HG03280 (cell line): ENCODE measurements around the gene AKR1C3.
"Not testable (repeated sequence)": the region's sequence is repeated elsewhere in the genome, so short reads cannot be mapped to it uniquely, and the experiment has no call there.

Experiments used
- ATAC-seq: cut with Tn5 transposase; IDR thresholded peaks from one replicate; pipeline ENCODE4 v1.9.1; 2021; ENCODE audit warnings: mild to moderate bottlenecking, moderate library complexity; ENCODE audit not compliant: unreplicated experiment

Gene AKR1C3

DNA sequence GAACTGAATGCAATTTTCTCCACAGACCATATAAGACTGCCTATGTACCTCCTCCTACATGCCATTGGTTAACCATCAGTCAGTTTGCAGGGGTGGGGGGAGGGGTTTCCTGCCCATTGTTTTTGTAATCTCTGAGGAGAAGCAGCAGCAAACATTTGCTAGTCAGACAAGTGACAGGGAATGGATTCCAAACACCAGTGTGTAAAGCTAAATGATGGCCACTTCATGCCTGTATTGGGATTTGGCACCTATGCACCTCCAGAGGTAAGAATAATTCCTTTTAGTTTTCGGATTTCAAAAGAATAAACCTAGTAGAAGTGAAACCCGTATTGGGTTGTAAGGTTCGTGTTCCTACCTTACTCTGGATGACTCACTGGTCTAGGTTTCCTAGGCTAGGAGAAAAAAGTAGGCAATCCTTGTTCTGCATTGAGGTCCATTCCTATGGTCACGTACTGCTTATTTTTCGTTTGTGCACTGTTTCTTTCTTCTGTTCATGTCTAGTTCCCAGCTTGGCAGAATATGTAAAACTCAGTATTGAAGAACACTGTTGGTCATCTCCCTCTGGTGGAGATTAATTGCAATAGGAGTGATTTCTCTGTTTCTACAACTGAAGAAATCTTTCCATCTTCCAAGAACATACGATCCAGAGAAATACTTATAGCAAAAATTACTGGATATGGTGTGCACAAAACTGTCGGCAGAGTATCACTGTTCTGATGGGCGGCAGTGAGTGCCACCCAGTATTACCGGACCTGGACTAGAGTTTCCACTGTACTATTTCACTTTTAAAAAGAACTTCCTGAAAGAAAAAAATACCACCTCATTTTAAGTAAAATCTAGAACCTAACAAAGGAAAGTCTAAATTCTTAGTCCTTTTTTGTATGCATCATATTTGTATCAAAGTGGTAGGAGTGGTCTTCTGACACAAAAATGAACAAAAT, at the start of gene AKR1C3:
TSS of gene AKR1C3 (plus strand) at position 150 of the 941 bp plus-strand sequence. CDS start at position 181, 31 bp downstream.
- ATAC-seq, result no peak

GRCh38 chr10:5045095-5045494, 49.1 kb upstream of the AKR1C3 start:
- no peak for ATAC-seq

DNA sequence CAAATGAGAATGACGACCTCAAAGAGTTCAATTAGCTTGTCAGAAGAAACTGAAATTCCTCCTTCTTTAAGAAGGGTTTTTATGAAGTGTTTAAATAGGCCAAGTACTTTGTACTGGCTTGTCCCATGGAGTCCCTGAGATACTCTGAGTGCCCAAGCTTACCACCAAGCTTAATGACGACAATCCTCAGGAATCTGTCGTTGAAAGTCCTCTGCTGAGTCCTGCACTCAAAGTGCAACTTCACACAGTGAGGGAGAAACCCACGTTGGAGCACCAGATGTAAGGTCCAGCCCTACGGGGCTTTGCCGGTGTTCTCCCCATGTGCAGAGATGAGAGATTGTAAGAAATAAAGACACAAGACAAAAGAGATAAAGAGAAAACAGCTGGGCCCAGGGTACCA, 47.8 kb upstream of the AKR1C3 start:
- ATAC-seq, result no peak

DNA sequence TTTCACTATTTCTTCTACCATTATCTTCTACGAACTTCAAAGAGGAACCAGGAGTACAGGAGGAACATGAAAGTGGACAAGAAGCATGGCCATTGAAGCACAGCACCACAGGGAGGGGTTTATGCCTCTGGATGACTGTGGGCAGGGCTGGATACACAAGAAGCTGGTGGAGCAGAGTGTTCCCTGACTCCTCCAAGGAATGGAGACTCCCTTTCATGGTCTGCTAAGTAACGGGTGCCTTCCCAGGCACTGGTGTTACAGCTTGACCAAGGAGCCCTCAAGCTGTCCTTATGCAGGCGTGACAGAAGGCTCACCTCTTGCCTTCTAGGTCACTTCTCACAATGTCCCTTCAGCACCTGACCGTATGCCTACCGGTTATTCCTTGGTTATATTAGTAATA, 47.2 kb upstream of the AKR1C3 start:
- not testable (repeated sequence) for ATAC-seq

- no peak for ATAC-seq
Observed at GRCh38 chr10:5047912-5048628, 46.1 kb upstream of the AKR1C3 start.

DNA sequence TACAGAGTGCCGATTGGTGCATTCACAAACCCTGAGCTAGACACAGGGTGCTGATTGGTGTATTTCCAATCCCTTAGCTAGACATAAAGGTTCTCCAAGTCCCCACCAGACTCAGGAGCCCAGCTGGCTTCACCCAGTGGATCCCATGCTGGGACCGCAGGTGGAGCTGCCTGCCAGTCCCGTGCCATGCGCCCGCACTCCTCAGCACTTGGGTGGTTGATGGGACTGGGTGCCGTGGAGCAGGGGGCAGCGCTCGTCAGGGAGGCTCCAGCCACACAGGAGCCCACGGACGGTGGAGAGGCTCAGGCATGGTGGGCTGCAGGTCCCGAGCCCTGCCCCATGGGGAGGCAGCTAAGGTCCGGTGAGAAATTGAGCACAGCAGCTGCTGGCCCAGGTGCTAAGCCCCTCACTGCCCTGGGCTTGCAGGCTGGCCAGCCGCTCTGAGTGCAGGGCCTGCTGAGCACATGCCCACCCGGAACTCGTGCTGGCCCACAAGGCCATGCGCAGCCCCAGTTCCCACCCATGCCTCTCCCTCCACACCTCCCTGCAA, 41.2 kb upstream of the AKR1C3 start:
- ATAC-seq, result not testable (repeated sequence)

GRCh38 chr10:5054831-5055230, 39.4 kb upstream of the AKR1C3 start:
- ATAC-seq, result not testable (repeated sequence)

- not testable (repeated sequence) for ATAC-seq
Observed at GRCh38 chr10:5059267-5059666, 34.9 kb upstream of the AKR1C3 start.

DNA sequence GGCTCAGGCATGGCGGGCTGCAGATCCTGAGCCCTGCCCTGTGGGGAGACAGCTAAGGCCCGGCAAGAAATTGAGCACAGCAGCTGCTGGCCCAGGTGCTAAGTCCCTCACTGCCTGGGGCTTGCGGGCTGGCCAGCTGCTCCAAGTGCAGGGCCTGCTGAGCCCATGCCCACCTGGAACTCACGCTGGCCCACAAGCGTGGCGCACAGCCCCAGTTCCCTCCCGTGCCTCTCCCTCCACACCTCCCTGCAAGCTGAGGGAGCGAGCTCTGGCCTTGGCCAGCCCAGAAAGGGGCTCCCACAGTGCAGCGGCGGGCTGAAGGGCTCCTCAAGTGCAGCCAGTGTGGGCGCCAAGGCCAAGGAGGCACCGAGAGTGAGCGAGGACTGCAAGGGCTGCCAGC, 33.4 kb upstream of the AKR1C3 start:
- ATAC-seq, result not testable (repeated sequence)

- ATAC-seq, result no peak
Observed at GRCh38 chr10:5064656-5065055, 29.6 kb upstream of the AKR1C3 start.

- ATAC-seq, result no peak
Observed at GRCh38 chr10:5068274-5068984, 25.8 kb upstream of the AKR1C3 start.

- no peak for ATAC-seq
Observed at GRCh38 chr10:5070648-5071410, 23.4 kb upstream of the AKR1C3 start.

GRCh38 chr10:5071411-5072198, 22.6 kb upstream of the AKR1C3 start:
- no peak for ATAC-seq

GRCh38 chr10:5073659-5074058, 20.6 kb upstream of the AKR1C3 start:
- no peak for ATAC-seq

GRCh38 chr10:5076615-5077014, 17.6 kb upstream of the AKR1C3 start:
- no peak for ATAC-seq

DNA sequence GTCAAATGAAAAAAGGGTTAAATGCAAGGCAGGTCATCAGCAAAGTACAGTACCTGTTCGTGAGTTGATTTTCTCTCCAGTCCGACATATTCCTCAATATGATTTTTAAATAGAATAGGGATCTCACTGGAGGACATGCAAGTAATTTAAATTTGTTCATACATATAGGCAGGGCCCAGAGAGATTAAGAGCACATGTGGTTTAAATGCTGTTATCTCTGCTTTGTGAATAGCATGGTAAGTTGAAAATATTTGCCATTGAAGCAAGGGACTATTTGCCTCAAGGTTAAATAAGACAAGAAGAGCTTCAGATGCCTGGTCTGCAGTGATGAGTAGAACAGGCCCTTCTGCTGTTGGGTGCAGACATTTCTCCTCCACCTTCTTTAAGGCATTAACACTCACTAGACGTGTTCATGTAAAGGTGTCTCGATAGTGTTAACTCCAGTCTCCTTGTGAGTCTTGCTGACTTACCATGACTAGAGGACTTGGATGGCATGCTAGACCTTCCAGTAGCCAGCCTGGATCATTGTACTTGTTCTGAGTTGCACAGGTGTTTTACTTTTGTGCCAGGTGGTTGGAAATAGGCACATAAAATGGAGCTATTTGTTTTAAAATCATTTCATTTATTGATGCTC, 15.6 kb upstream of the AKR1C3 start:
- ATAC-seq, result no peak

DNA sequence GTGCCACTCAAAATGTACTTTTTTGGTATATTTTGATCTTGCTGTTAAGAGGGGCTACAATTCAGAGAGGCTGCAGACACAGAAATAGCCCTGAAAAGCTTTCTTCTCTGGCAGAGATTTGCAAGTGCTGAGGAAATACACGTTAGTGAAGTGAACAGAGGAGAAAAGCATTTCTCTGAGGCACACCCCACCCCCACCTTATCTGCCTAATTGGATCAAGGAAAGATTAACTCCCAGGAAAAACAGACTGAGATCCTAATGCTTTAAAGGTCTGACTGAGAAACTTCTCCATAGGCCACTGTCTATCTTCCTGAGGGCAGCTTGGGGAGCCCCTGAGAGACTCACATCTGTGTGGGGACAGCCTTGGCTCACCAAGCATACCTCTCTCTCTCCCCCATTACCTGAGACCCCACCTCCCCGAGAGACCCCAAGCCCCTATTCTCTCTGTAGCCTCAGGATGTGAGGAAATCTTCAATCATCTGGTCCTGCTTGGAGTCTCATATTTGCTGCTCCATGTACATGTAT, 14.8 kb upstream of the AKR1C3 start:
- ATAC-seq, result no peak

- no peak for ATAC-seq
Observed at GRCh38 chr10:5079836-5080235, 14.4 kb upstream of the AKR1C3 start.

DNA sequence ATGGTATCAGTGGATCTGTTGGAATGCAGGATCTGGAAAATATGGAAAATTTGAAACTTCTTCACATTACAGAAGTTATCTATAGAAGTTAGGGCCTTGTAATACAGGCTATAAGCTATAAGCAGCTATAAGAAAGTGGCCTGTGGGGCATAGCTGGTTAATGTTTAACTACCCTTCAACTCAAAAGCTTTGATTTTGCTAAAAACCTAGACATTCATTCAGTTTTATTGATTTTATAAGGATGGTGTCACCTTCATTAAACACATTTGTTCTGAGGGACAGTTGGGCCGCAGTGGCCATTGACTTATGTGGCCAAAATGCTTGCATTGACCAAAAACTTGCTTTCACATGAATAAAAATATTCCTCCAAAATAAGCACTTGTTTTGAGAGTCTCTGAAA, 13.1 kb upstream of the AKR1C3 start:
- ATAC-seq, result no peak
